Neuronal stem cell (in vitro differentiated cells): ENCODE data around the gene CLEC4M.
A peak's percentile ranks its signal among the peaks of the same experiment; 100 is the strongest.

Experiments used
- DNase-seq: peaks from one replicate; pipeline ENCODE4 v3.0.0-alpha.2; 2013; ENCODE audit warnings: low spot score
- H2AFZ ChIP-seq: one replicate; pipeline ENCODE4 v1.6.1; 2013; ENCODE audit warnings: mild to moderate bottlenecking, low read length, inconsistent platforms
- H2AK5ac ChIP-seq: 2 replicates; pipeline ENCODE4 v1.6.1; 2013; ENCODE audit warnings: low read depth, mild to moderate bottlenecking, inconsistent platforms, low read length, moderate library complexity, mixed read lengths
- H2BK120ac ChIP-seq: 2 replicates; pipeline ENCODE4 v1.6.1; 2013; ENCODE audit warnings: low read depth, mild to moderate bottlenecking, inconsistent platforms, low read length, moderate library complexity, mixed read lengths
- H2BK12ac ChIP-seq: one replicate; pipeline ENCODE4 v1.6.1; 2013; ENCODE audit warnings: low read length, inconsistent platforms
- H2BK15ac ChIP-seq: 2 replicates; pipeline ENCODE4 v1.6.1; 2013; ENCODE audit warnings: mild to moderate bottlenecking, low read length, inconsistent platforms, mixed read lengths
- H2BK5ac ChIP-seq: one replicate; pipeline ENCODE4 v1.6.1; 2013; ENCODE audit warnings: inconsistent platforms, mild to moderate bottlenecking, low read length, moderate library complexity
- H3K14ac ChIP-seq: one replicate; pipeline ENCODE4 v1.6.1; 2013; ENCODE audit warnings: low read length, inconsistent platforms
- H3K18ac ChIP-seq: 2 replicates; pipeline ENCODE4 v1.6.1; 2013; ENCODE audit warnings: low read length, inconsistent platforms
- H3K23ac ChIP-seq: 2 replicates; pipeline ENCODE4 v1.6.1; 2013; ENCODE audit warnings: low read depth, mild to moderate bottlenecking, mixed read lengths, low read length, inconsistent platforms; ENCODE audit not compliant: poor library complexity
- H3K27ac ChIP-seq: replicated peaks from 3 replicates; pipeline ENCODE4 v1.5.1; 2013; ENCODE audit warnings: low read length, inconsistent platforms
- H3K27me3 ChIP-seq, 3 experiments: 2 replicates each; pipeline ENCODE4 v1.6.1; 2013; ENCODE audit warnings: low read length in 3 of 3, mild to moderate bottlenecking in 2 of 3, inconsistent platforms in 1 of 3, low read depth in 1 of 3, mixed read lengths in 1 of 3, moderate library complexity in 1 of 3; ENCODE audit not compliant: control insufficient read depth in 3 of 3, insufficient read depth in 3 of 3
- H3K36me3 ChIP-seq, 2 donors: replicated peaks in 1 of 2; 2 replicates each; pipeline ENCODE4 v1.6.1; 2013; ENCODE audit warnings: low read length in 2 of 2; ENCODE audit not compliant: control insufficient read depth in 2 of 2, insufficient read depth in 2 of 2
- H3K4ac ChIP-seq: 2 replicates; pipeline ENCODE4 v1.6.1; 2013; ENCODE audit warnings: inconsistent platforms, mild to moderate bottlenecking, low read length, moderate library complexity
- H3K4me1 ChIP-seq, 2 donors: 1 replicate in 1 of 2; 2 replicates in 1 of 2; pipeline ENCODE4 v1.6.1; 2013; ENCODE audit warnings: low read length in 2 of 2, low read depth in 1 of 2; ENCODE audit not compliant: control insufficient read depth in 2 of 2, insufficient read depth in 1 of 2
- H3K4me2 ChIP-seq: one replicate; pipeline ENCODE4 v1.6.1; 2013; ENCODE audit warnings: mild to moderate bottlenecking, low read length, inconsistent platforms; ENCODE audit not compliant: insufficient read depth, poor library complexity, severe bottlenecking
- H3K4me3 ChIP-seq, 2 donors: 2 replicates each; pipeline ENCODE4 v1.5.1; 2013; ENCODE audit warnings: low read length in 2 of 2, mild to moderate bottlenecking in 2 of 2, inconsistent platforms in 1 of 2, moderate library complexity in 1 of 2
- H3K79me1 ChIP-seq: one replicate; pipeline ENCODE4 v1.6.1; 2013; ENCODE audit warnings: low read depth, mild to moderate bottlenecking, inconsistent platforms, low read length, moderate library complexity
- H3K9ac ChIP-seq: one replicate; pipeline ENCODE4 v1.6.1; 2013; ENCODE audit warnings: mild to moderate bottlenecking, low read depth, low read length, inconsistent platforms; ENCODE audit not compliant: poor library complexity
- H3K9me3 ChIP-seq, 2 donors: replicated peaks in 1 of 2; 2 replicates each; pipeline versions ENCODE3 to v1.6.1; 2013; ENCODE audit warnings: low read length in 2 of 2, mild to moderate bottlenecking in 2 of 2, inconsistent platforms in 1 of 2, low read depth in 1 of 2, mixed read lengths in 1 of 2, moderate library complexity in 1 of 2; ENCODE audit not compliant: control insufficient read depth in 2 of 2, insufficient read depth in 1 of 2
- H4K8ac ChIP-seq: one replicate; pipeline ENCODE4 v1.6.1; 2013; ENCODE audit warnings: low read depth, mild to moderate bottlenecking, inconsistent platforms, low read length, moderate library complexity
- H4K91ac ChIP-seq: one replicate; pipeline ENCODE4 v1.6.1; 2013; ENCODE audit warnings: low read length, low read depth, mild to moderate bottlenecking, inconsistent platforms; ENCODE audit not compliant: poor library complexity
- WGBS, 2 donors: extraction: QIAGEN DNeasy Blood & Tissue Kit; methylation state at CpG; one replicate each; pipeline ENCODE4 v1.1.7; 2013; ENCODE audit warnings: missing lambda C conversion rate in 2 of 2, mixed read lengths in 1 of 2; ENCODE audit not compliant: insufficient read length in 2 of 2, insufficient replicate concordance in 1 of 2; ENCODE audit errors: extremely low coverage in 2 of 2; 5-methylcytosine and 5-hydroxymethylcytosine counted together

Gene CLEC4M

DNA sequence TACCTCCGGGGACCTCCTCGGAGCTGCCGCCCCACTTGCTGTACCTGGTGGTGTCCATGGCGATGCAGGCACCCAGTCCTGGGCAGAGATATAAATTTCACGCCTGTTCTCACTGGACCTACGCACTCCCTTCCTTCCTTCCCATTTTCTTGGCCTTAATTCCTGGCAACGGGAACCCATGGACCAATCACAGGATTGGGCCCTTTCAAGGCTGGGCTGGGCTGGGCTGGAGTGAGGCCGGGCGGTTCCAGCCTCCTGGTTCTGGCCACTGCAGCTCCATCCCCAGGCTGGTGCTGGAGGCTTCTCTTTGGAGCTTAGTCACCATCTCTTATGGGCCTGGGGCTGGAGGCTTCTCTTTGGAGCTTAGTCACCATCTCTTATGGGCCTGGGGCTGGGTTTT lies 31.0 kb upstream of the CLEC4M start, which contains the start of gene CLEC4G:
TSS of gene CLEC4G (minus strand) at position 66 of the 400 bp plus-strand sequence. CDS start at position 58, 8 bp downstream.
- peak within 1 kb of the TSS; percentile 56 for H3K14ac ChIP-seq
- DNase-seq: no peak
- WGBS, 2 donors: no CpG with 5 or more reads among the region's 9 CpGs
- no peak within 1 kb of the TSS for H3K23ac ChIP-seq
- no peaks in the 10 kb centered on the region for H3K36me3 ChIP-seq
- H2BK120ac ChIP-seq: no peak within 1 kb of the TSS
- no peak within 1 kb of the TSS for H3K4me2 ChIP-seq
- H3K4me1 ChIP-seq: no peaks in the 10 kb centered on the region
- no peaks in the 10 kb centered on the region for H3K79me1 ChIP-seq
- H3K9me3 ChIP-seq: peaks cover 0 to 2% of the 10 kb centered on the region in 2 donors
- H3K18ac ChIP-seq: peak within 1 kb of the TSS; percentile 17
- H3K4ac ChIP-seq: no peak within 1 kb of the TSS
- H3K4me3 ChIP-seq: peak within 1 kb of the TSS in 1 of 2 donors; percentile 47
- peaks cover 20 to 54% (median 53%) of the 10 kb centered on the region in 3 experiments for H3K27me3 ChIP-seq
- no peak within 1 kb of the TSS for H2AK5ac ChIP-seq
- H3K9ac ChIP-seq: no peak within 1 kb of the TSS
- H3K27ac ChIP-seq: no peak within 1 kb of the TSS
- H2BK5ac ChIP-seq: no peak within 1 kb of the TSS
- H2BK12ac ChIP-seq: no peak within 1 kb of the TSS
- no peak within 1 kb of the TSS for H2BK15ac ChIP-seq
- no peak within 1 kb of the TSS for H2AFZ ChIP-seq
- no peak within 1 kb of the TSS for H4K91ac ChIP-seq
- H4K8ac ChIP-seq: no peak within 1 kb of the TSS

GRCh38 chr19:7733376-7733775 lies 29.7 kb upstream of the CLEC4M start:
- H3K14ac ChIP-seq: no peak overlapping the region
- no peak overlapping the region for H2BK15ac ChIP-seq
- H2AK5ac ChIP-seq: no peak overlapping the region
- no peak overlapping the region for H3K27ac ChIP-seq
- H3K4me3 ChIP-seq: no peak overlapping the region
- no CpG with 5 or more reads among the region's 6 CpGs for WGBS, 2 donors
- H3K18ac ChIP-seq: no peak overlapping the region
- no peak overlapping the region for H2BK120ac ChIP-seq
- H3K79me1 ChIP-seq: no peaks in the 10 kb centered on the region
- no peak overlapping the region for H3K9ac ChIP-seq
- no peak overlapping the region for H3K4ac ChIP-seq
- H4K8ac ChIP-seq: no peak overlapping the region
- H3K36me3 ChIP-seq: no peaks in the 10 kb centered on the region
- no peak for DNase-seq
- peaks cover 20 to 44% (median 43%) of the 10 kb centered on the region in 3 experiments for H3K27me3 ChIP-seq
- no peak overlapping the region for H2BK12ac ChIP-seq
- no peaks in the 10 kb centered on the region for H3K9me3 ChIP-seq
- no peak overlapping the region for H3K4me2 ChIP-seq
- no peak overlapping the region for H2BK5ac ChIP-seq
- no peak overlapping the region for H4K91ac ChIP-seq
- H2AFZ ChIP-seq: no peak overlapping the region
- H3K4me1 ChIP-seq: no peaks in the 10 kb centered on the region
- no peak overlapping the region for H3K23ac ChIP-seq

- no peak overlapping the region for H4K91ac ChIP-seq
- no peak overlapping the region for H2AK5ac ChIP-seq
- H2BK120ac ChIP-seq: no peak overlapping the region
- no peaks in the 10 kb centered on the region for H3K9me3 ChIP-seq
- H2BK12ac ChIP-seq: no peak overlapping the region
- H3K27ac ChIP-seq: no peak overlapping the region
- peaks cover 16 to 33% (median 32%) of the 10 kb centered on the region in 3 experiments for H3K27me3 ChIP-seq
- no peaks in the 10 kb centered on the region for H3K36me3 ChIP-seq
- H3K4me3 ChIP-seq: no peak overlapping the region
- H3K4me2 ChIP-seq: no peak overlapping the region
- H3K18ac ChIP-seq: no peak overlapping the region
- H2BK5ac ChIP-seq: no peak overlapping the region
- no peak overlapping the region for H3K9ac ChIP-seq
- no peak overlapping the region for H3K14ac ChIP-seq
- H3K23ac ChIP-seq: no peak overlapping the region
- H4K8ac ChIP-seq: no peak overlapping the region
- H3K4me1 ChIP-seq: no peaks in the 10 kb centered on the region
- no CpG with 5 or more reads among the region's 12 CpGs for WGBS, 2 donors
- H2AFZ ChIP-seq: no peak overlapping the region
- no peaks in the 10 kb centered on the region for H3K79me1 ChIP-seq
- no peak for DNase-seq
- H2BK15ac ChIP-seq: no peak overlapping the region
- no peak overlapping the region for H3K4ac ChIP-seq
These were observed 28.5 kb upstream of the CLEC4M start for GRCh38 chr19:7734220-7735203.

DNA sequence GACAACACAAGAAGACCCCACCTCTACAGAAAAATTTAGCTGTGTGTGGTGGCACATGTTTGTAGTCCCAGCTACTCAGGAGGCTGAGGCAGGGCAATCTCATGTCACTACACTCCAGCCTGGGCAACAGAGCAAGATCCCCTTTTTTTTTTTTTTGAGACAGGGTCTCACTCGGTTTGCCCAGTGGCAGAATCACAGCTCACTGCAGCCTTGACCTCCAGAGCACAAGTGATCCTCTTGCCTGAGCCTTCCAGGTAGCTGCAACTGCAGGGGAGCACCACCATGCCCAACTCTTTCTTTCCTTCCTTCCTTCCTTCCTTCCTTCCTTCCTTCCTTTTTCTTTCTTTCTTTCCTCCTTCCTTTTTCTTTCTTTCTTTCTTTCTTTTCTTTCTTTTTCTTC lies 26.9 kb upstream of the CLEC4M start:
- no peak overlapping the region for H3K9ac ChIP-seq
- no peak overlapping the region for H4K91ac ChIP-seq
- H3K23ac ChIP-seq: no peak overlapping the region
- DNase-seq: no peak
- no peak overlapping the region for H3K18ac ChIP-seq
- no peak overlapping the region for H2BK15ac ChIP-seq
- no peak overlapping the region for H4K8ac ChIP-seq
- H3K4me1 ChIP-seq: no peaks in the 10 kb centered on the region
- no peak overlapping the region for H2AK5ac ChIP-seq
- H3K4me3 ChIP-seq: no peak overlapping the region
- peaks cover 3 to 19% (median 15%) of the 10 kb centered on the region in 3 experiments for H3K27me3 ChIP-seq
- no peak overlapping the region for H2BK5ac ChIP-seq
- no peaks in the 10 kb centered on the region for H3K36me3 ChIP-seq
- H3K79me1 ChIP-seq: no peaks in the 10 kb centered on the region
- no CpG with 5 or more reads among the region's 1 CpG for WGBS, 2 donors
- no peak overlapping the region for H3K27ac ChIP-seq
- H3K14ac ChIP-seq: no peak overlapping the region
- no peak overlapping the region for H3K4me2 ChIP-seq
- no peak overlapping the region for H2AFZ ChIP-seq
- no peak overlapping the region for H2BK12ac ChIP-seq
- no peak overlapping the region for H3K4ac ChIP-seq
- no peaks in the 10 kb centered on the region for H3K9me3 ChIP-seq
- H2BK120ac ChIP-seq: no peak overlapping the region
